HL-60 (cell line): Measurements from ENCODE around the gene TIMM50.

ENCODE experiments used
- DNase-seq, 2 experiments: peaks; one replicate each; pipeline ENCODE4 v3.0.0-alpha.2; 2010 to 2020; ENCODE audit warnings: low read depth in 1 of 2, low spot score in 1 of 2
- H3K27ac ChIP-seq: fragments of 250-450 bp; sonication (Bioruptor Pico); replicated peaks from 2 replicates; pipeline ENCODE4 v1.5.1; 2020; ENCODE audit warnings: mild to moderate bottlenecking, moderate library complexity
- H3K27me3 ChIP-seq: fragments of 250-450 bp; sonication (Bioruptor Pico); 2 replicates; pipeline ENCODE4 v1.5.1; 2021; ENCODE audit warnings: mild to moderate bottlenecking, moderate library complexity; ENCODE audit not compliant: insufficient read depth, poor library complexity, severe bottlenecking
- H3K4me3 ChIP-seq: replicated peaks from 2 replicates; pipeline ENCODE4 v1.5.1; 2011; ENCODE audit warnings: mild to moderate bottlenecking, control low read depth, low read length; ENCODE audit not compliant: insufficient read depth
- GABPA ChIP-seq: IDR thresholded peaks from 2 replicates; pipeline ENCODE4 v1.6.1; 2012; ENCODE audit warnings: low read depth
- POLR2AphosphoS5 ChIP-seq: IDR thresholded peaks from 2 replicates; pipeline ENCODE4 v1.6.1; 2012; ENCODE audit warnings: low read depth
- REST ChIP-seq: IDR thresholded peaks from 2 replicates; pipeline ENCODE4 v1.6.1; 2012; ENCODE audit warnings: low read depth; ENCODE audit not compliant: insufficient replicate concordance
- SPI1 ChIP-seq: IDR thresholded peaks from 2 replicates; pipeline ENCODE4 v1.6.1; 2012; ENCODE audit warnings: low read depth, mild to moderate bottlenecking, borderline replicate concordance
- TF ChIP-seq, protein P1 (sequence below): IDR thresholded peaks from one replicate; pipeline ENCODE4 v1.5.1; 2011; ENCODE audit warnings: low read length, control low read depth, inconsistent platforms; ENCODE audit not compliant: insufficient read depth

Gene TIMM50

GRCh38 chr19:39516270-39516669 lies 35.6 kb downstream of the TIMM50 start:
- H3K27ac ChIP-seq, result no peak overlapping the region
- TF ChIP-seq SPI1, result 0 out of 2 replicates have a peak, but pooled peaks have one; percentile 6
- TF ChIP-seq REST, result no peak
- H3K4me3 ChIP-seq, result no peak overlapping the region
- no peak for DNase-seq
- H3K27me3 ChIP-seq, result peaks cover 37% of the 10 kb centered on the region

DNA sequence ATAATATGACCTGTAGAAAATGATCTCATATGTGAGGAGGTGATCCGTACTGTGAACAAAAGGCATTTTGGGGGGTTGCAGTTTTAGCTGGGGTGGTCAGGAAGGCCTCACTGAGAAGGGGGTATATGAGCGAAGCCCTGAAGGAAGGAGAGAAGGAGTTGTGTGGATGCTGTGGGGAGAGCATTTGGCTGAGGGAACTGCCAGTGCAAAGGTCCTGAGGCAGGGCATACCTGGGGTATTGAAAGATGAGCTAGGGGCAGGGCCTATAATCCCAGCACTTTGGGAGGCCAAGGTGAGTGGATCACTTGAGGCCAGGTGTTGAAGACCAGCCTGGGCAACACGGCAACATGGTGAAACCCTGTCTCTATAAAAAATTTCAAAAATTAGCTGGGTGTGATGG lies 36.8 kb downstream of the TIMM50 start:
- no peak overlapping the region for H3K4me3 ChIP-seq
- no peak overlapping the region for H3K27ac ChIP-seq
- peaks cover 37% of the 10 kb centered on the region for H3K27me3 ChIP-seq
- TF ChIP-seq REST (no peak), POLR2AphosphoS5 (no peak), GABPA (no peak), SPI1 (no peak)
- TF ChIP-seq, protein P1, sequence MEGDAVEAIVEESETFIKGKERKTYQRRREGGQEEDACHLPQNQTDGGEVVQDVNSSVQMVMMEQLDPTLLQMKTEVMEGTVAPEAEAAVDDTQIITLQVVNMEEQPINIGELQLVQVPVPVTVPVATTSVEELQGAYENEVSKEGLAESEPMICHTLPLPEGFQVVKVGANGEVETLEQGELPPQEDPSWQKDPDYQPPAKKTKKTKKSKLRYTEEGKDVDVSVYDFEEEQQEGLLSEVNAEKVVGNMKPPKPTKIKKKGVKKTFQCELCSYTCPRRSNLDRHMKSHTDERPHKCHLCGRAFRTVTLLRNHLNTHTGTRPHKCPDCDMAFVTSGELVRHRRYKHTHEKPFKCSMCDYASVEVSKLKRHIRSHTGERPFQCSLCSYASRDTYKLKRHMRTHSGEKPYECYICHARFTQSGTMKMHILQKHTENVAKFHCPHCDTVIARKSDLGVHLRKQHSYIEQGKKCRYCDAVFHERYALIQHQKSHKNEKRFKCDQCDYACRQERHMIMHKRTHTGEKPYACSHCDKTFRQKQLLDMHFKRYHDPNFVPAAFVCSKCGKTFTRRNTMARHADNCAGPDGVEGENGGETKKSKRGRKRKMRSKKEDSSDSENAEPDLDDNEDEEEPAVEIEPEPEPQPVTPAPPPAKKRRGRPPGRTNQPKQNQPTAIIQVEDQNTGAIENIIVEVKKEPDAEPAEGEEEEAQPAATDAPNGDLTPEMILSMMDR, result no peak
- DNase-seq, result no peak

- Histone ChIP-seq H3K27me3 (peaks cover 33% of the 10 kb centered on the region), H3K27ac (no peak overlapping the region), H3K4me3 (no peak overlapping the region)
- no peak for DNase-seq
- TF ChIP-seq SPI1 (no peak), REST (no peak)
Observed at GRCh38 chr19:39518458-39518857, 37.8 kb downstream of the TIMM50 start.

DNA sequence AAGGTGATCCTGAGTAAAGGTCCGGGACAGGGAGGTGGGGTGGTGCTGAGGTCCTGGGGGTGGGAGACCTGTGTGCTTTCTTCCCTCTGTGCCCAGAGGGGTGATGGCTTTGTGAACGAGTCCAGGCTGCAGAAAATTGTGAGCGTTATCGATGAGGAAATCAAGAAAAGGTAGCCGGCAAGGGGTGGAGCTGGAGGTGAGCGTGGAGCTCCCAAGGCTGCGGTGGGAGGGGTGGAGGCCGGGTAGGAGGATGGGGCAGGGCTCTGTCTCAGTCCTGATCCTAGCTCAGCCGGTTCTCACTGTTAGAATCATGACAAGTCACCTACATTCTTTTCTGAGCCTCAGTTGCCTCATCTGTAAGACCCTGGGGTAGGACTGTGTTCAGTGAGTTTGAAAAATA lies 38.3 kb downstream of the TIMM50 start:
- Histone ChIP-seq H3K4me3 (no peak overlapping the region), H3K27me3 (peaks cover 29% of the 10 kb centered on the region), H3K27ac (no peak overlapping the region)
- DNase-seq, result no peak
- TF ChIP-seq GABPA (no peak), REST (no peak), POLR2AphosphoS5 (no peak), SPI1 (no peak)
- TF ChIP-seq, protein P1, result no peak
